GM12878 (cell line): ENCODE data around the gene HRH3. TPM values are rescaled to one million over a fixed set of nuclear protein-coding genes. Genes with fewer than 3 reads are reported as not detected.

ENCODE experiments used
- ATAC-seq: fragments of 200-7000 bp; cut with Tn5 transposase; 3 replicates; pipeline ENCODE4 v1.9.1; 2020; ENCODE audit warnings: mild to moderate bottlenecking, moderate library complexity
- BruUV-seq: library from RNA; stranded (reverse); fragments of 400-500 nt; replicated peaks from 2 replicates; lab custom pipeline; 2021; lab: Mats Ljungman, UMichigan
- CTCF ChIA-PET: fragments of 300-600 bp; sonication (Branson Sonifier 250); formaldehyde crosslinking; extraction: SDS; loops from one replicate; lab custom pipeline; 2021; ENCODE audit warnings: inconsistent platforms; lab: Yijun Ruan, JAX
- POLR2A ChIA-PET: fragments of 350-600 bp; formaldehyde crosslinking; extraction: SDS; loops from one replicate; lab custom pipeline; 2021; ENCODE audit warnings: inconsistent platforms; lab: Charles Lee
- RAD21 ChIA-PET: fragments of 300-600 bp; sonication (Branson Sonifier 250); formaldehyde crosslinking; loops from one replicate; lab custom pipeline; 2023; ENCODE audit warnings: antibody characterized with exemption; ENCODE audit not compliant: unreplicated experiment; lab: Charles Lee
- SMC1A ChIA-PET: fragments of 300-600 bp; sonication (Branson Sonifier 250); formaldehyde crosslinking; loops from one replicate; lab custom pipeline; 2023; ENCODE audit not compliant: unreplicated experiment, uncharacterized antibody; lab: Charles Lee
- DNase-seq: peaks from one replicate; pipeline ENCODE4 v3.0.0-alpha.2; 2011; ENCODE audit warnings: low read depth, low spot score
- FAIRE-seq: peaks from 3 replicates; lab custom pipeline; 2011; peaks lifted over from hg19 to GRCh38; lab: Jason Lieb, UNC
- H2AFZ ChIP-seq: 2 replicates; pipeline ENCODE4 v1.6.0; 2011; ENCODE audit warnings: low read depth, low read length, control low read depth; ENCODE audit not compliant: control insufficient read depth
- H3K27ac ChIP-seq: 2 replicates; pipeline ENCODE4 v1.5.1; 2011; ENCODE audit warnings: control low read depth; ENCODE audit not compliant: control insufficient read depth, insufficient read depth
- H3K27me3 ChIP-seq, 2 experiments: replicated peaks in 1 of 2; 2 replicates each; pipeline versions ENCODE4 v1.6.0 to v1.6.1; 2011; ENCODE audit warnings: low read length in 1 of 2; ENCODE audit not compliant: control insufficient read depth in 2 of 2, insufficient read depth in 2 of 2
- H3K36me3 ChIP-seq, 2 experiments: 2 replicates each; pipeline ENCODE4 v1.5.1; 2011; ENCODE audit warnings: low read length in 1 of 2; ENCODE audit not compliant: control insufficient read depth in 2 of 2, insufficient read depth in 2 of 2
- H3K4me1 ChIP-seq: 2 replicates; pipeline ENCODE4 v1.6.1; 2011; ENCODE audit warnings: mild to moderate bottlenecking, low read length, moderate library complexity, mixed read lengths; ENCODE audit not compliant: control insufficient read depth, insufficient read depth
- H3K4me2 ChIP-seq: 2 replicates; pipeline ENCODE4 v1.6.0; 2011; ENCODE audit warnings: control low read depth; ENCODE audit not compliant: control insufficient read depth, insufficient read depth
- H3K4me3 ChIP-seq: fragments of 200-600 bp; sonication (generic); 2 replicates; pipeline ENCODE4 v1.5.1; 2016
- H3K79me2 ChIP-seq: 2 replicates; pipeline ENCODE4 v1.6.0; 2011; ENCODE audit warnings: low read length; ENCODE audit not compliant: control insufficient read depth, insufficient read depth
- H3K9ac ChIP-seq: 2 replicates; pipeline ENCODE4 v1.8.0; 2011; ENCODE audit warnings: low read length, control low read depth, mixed read lengths; ENCODE audit not compliant: control insufficient read depth, insufficient read depth
- H3K9me3 ChIP-seq: replicated peaks from 3 replicates; pipeline ENCODE4 v1.5.1; 2011; ENCODE audit warnings: mild to moderate bottlenecking, low read length; ENCODE audit not compliant: control insufficient read depth, insufficient read depth
- H4K20me1 ChIP-seq: 2 replicates; pipeline ENCODE4 v1.6.0; 2011; ENCODE audit not compliant: control insufficient read depth, insufficient read depth
- CREB1 ChIP-seq: IDR thresholded peaks from 2 replicates; pipeline ENCODE4 v1.6.1; 2012; ENCODE audit warnings: low read depth, mild to moderate bottlenecking, inconsistent platforms
- EGR1 ChIP-seq, 2 experiments: IDR thresholded peaks; 1 replicate in 1 of 2; 2 replicates in 1 of 2; pipeline ENCODE4 v1.6.1; 2011 to 2012; ENCODE audit warnings: low read depth in 2 of 2, low read length in 2 of 2, borderline replicate concordance in 1 of 2, mild to moderate bottlenecking in 1 of 2, moderate library complexity in 1 of 2
- EZH2 ChIP-seq: IDR thresholded peaks from 2 replicates; pipeline ENCODE4 v1.6.1; 2012; ENCODE audit warnings: low read depth, mild to moderate bottlenecking, control low read depth, inconsistent platforms, low read length, borderline replicate concordance; ENCODE audit not compliant: control insufficient read depth
- MYC ChIP-seq: IDR thresholded peaks from 2 replicates; pipeline ENCODE4 v1.6.1; 2011; ENCODE audit warnings: mild to moderate bottlenecking, low read length, moderate library complexity, inconsistent platforms; ENCODE audit not compliant: insufficient read depth, insufficient replicate concordance, insufficient read length, severe bottlenecking
- NKRF ChIP-seq: fragments of 450-650 bp; conservative IDR thresholded peaks from 2 replicates; pipeline ENCODE4 v1.6.1; 2017; ENCODE audit warnings: mild to moderate bottlenecking, moderate library complexity
- SIX5 ChIP-seq: IDR thresholded peaks from 2 replicates; pipeline ENCODE4 v1.6.1; 2011; ENCODE audit warnings: mild to moderate bottlenecking, low read depth, low read length, moderate library complexity; ENCODE audit not compliant: severe bottlenecking
- SMAD1 ChIP-seq: fragments of 450-650 bp; IDR thresholded peaks from 2 replicates; pipeline ENCODE4 v1.6.1; 2018; ENCODE audit warnings: mild to moderate bottlenecking, low read depth; ENCODE audit not compliant: partially characterized antibody
- SPI1 ChIP-seq: IDR thresholded peaks from 2 replicates; pipeline ENCODE4 v1.6.1; 2011; ENCODE audit warnings: low read depth, mild to moderate bottlenecking, low read length, moderate library complexity, borderline replicate concordance; ENCODE audit not compliant: insufficient read depth
- SREBF1 ChIP-seq: IDR thresholded peaks from 2 replicates; pipeline ENCODE4 v1.6.1; 2012; ENCODE audit warnings: mild to moderate bottlenecking, low read length
- STAT1 ChIP-seq: fragments of 450-650 bp; conservative IDR thresholded peaks from 2 replicates; pipeline ENCODE4 v1.6.1; 2014; ENCODE audit warnings: antibody characterized with exemption, mild to moderate bottlenecking
- TBL1XR1 ChIP-seq: IDR thresholded peaks from 2 replicates; pipeline ENCODE4 v1.6.1; 2012; ENCODE audit warnings: low read depth, low read length, improper control_type of control experiment
- WGBS: methylation state at CpG from one replicate; pipeline ENCODE4 v1.1.6; 2016; ENCODE audit warnings: low lambda C conversion rate; ENCODE audit not compliant: insufficient replicate concordance, insufficient coverage; ENCODE audit errors: missing lambda C conversion rate; 5-methylcytosine and 5-hydroxymethylcytosine counted together
- in situ Hi-C: fragments of 300-500 bp; cut with MboI; formaldehyde crosslinking; loops from 9 replicates; pipeline ENCODE4 v1.14.3; 2018; ENCODE audit warnings: mixed read lengths
- intact Hi-C: fragments of 100-400 bp; cut with micrococcal nuclease; formaldehyde crosslinking; loops from one replicate; pipeline ENCODE4 v1.14.2; 2022; ENCODE audit not compliant: unreplicated experiment
- polyA plus RNA-seq, 11 experiments: library from polyadenylated mRNA; depleted of rRNA in 4 of 11; unstranded in 6 of 11; stranded (reverse) in 5 of 11; fragments of >200 nt; fragmentation: Nextera tagmentation in 4 of 11; fragmentation: Illumina TruSeq in 1 of 11; extraction: Ambion mirVana in 4 of 11; extraction: Trizol in 1 of 11; gene quantifications; 1 replicate in 1 of 11; 2 replicates in 10 of 11; pipeline versions ENCODE4 v1.2.1 to v1.2.3, GENCODE V29; 2011 to 2016; ENCODE audit warnings: inconsistent platforms in 2 of 11, missing spikeins in 2 of 11, low read depth in 1 of 11
- total RNA-seq, 4 experiments: library from RNA; depleted of rRNA in 3 of 4; stranded (reverse); fragments of >200 nt in 3 of 4; fragmentation: Illumina TruSeq in 1 of 4; extraction: Trizol in 1 of 4; gene quantifications; 2 replicates each; pipeline versions ENCODE4 v1.2.1 to v1.2.3, GENCODE V29; 2013 to 2021
- TF ChIP-seq, protein P1 (sequence below): fragments of 450-650 bp; IDR thresholded peaks from 2 replicates; pipeline ENCODE4 v1.6.1; 2016; ENCODE audit warnings: mild to moderate bottlenecking, moderate library complexity, borderline replicate concordance

Gene HRH3
- total and polyA plus RNA-seq, 10 of the 15 experiments (the other 5 are each of a cell fraction or from before 2014, with no cell fraction given) = not detected

- no peak overlapping the region for H2AFZ ChIP-seq
- ATAC-seq = no peak
- H3K27ac ChIP-seq = no peak overlapping the region
- POLR2A ChIA-PET = no interaction called here
- CTCF ChIA-PET = no interaction called here
- RAD21 ChIA-PET = no interaction called here
- in situ Hi-C loops (no loop called here), intact Hi-C loops (no loop called here)
- no peak for TF ChIP-seq SPI1
- no peak for TF ChIP-seq CREB1
- TF ChIP-seq SREBF1 = no peak
- no peak for TF ChIP-seq SIX5
- no peak for TF ChIP-seq TBL1XR1
- no peak for TF ChIP-seq SMAD1
- TF ChIP-seq EZH2 = no peak
- TF ChIP-seq, protein P1, sequence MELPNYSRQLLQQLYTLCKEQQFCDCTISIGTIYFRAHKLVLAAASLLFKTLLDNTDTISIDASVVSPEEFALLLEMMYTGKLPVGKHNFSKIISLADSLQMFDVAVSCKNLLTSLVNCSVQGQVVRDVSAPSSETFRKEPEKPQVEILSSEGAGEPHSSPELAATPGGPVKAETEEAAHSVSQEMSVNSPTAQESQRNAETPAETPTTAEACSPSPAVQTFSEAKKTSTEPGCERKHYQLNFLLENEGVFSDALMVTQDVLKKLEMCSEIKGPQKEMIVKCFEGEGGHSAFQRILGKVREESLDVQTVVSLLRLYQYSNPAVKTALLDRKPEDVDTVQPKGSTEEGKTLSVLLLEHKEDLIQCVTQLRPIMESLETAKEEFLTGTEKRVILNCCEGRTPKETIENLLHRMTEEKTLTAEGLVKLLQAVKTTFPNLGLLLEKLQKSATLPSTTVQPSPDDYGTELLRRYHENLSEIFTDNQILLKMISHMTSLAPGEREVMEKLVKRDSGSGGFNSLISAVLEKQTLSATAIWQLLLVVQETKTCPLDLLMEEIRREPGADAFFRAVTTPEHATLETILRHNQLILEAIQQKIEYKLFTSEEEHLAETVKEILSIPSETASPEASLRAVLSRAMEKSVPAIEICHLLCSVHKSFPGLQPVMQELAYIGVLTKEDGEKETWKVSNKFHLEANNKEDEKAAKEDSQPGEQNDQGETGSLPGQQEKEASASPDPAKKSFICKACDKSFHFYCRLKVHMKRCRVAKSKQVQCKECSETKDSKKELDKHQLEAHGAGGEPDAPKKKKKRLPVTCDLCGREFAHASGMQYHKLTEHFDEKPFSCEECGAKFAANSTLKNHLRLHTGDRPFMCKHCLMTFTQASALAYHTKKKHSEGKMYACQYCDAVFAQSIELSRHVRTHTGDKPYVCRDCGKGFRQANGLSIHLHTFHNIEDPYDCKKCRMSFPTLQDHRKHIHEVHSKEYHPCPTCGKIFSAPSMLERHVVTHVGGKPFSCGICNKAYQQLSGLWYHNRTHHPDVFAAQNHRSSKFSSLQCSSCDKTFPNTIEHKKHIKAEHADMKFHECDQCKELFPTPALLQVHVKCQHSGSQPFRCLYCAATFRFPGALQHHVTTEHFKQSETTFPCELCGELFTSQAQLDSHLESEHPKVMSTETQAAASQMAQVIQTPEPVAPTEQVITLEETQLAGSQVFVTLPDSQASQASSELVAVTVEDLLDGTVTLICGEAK = no peak
- TF ChIP-seq EGR1 (IDR thresholded peaks at IDR 0.05; ENCODE audit: borderline replicate concordance in 1 of 2, low read depth in 2 of 2, low read length in 2 of 2) = no peak
- TF ChIP-seq STAT1 = no peak
- no peak for TF ChIP-seq NKRF
- no peak for TF ChIP-seq MYC
- no peaks in the 10 kb centered on the region; a peak in 2 of 4 replicates for H3K36me3 ChIP-seq
- SMC1A ChIA-PET = no interaction called here
- peaks cover 14% of the 10 kb centered on the region for H3K79me2 ChIP-seq
- BruUV-seq = no TSS peak
- no peak overlapping the region for H3K4me2 ChIP-seq
- H3K4me1 ChIP-seq = peaks cover 8% of the 10 kb centered on the region
- no peak for DNase-seq
- H3K4me3 ChIP-seq = no peak overlapping the region
- FAIRE-seq = no peak
- H4K20me1 ChIP-seq = no peaks in the 10 kb centered on the region; the same call in 1 of the 2 replicates
- 91% methylated on average over 21 of the region's 21 CpGs for WGBS
- H3K9me3 ChIP-seq = no peaks in the 10 kb centered on the region
- no peaks in the 10 kb centered on the region for H3K27me3 ChIP-seq
- no peak overlapping the region for H3K9ac ChIP-seq
Observed at GRCh38 chr20:62243906-62244515, 23.9 kb upstream of the HRH3 start.
